Inflammatory macrophage treated with lipopolysaccharide for 4 hours (primary cell): Measurements from ENCODE around the gene DDIT4.
"Not testable (repeated sequence)": the region's sequence is repeated elsewhere in the genome, so short reads cannot be mapped to it uniquely, and the experiment has no call there.

Source experiments
- DNase-seq: peaks from one replicate; pipeline ENCODE4 v3.0.0-alpha.2; 2020

The DDIT4 gene

GRCh38 chr10:72268475-72269200 lies 5.1 kb upstream of the DDIT4 start:
- not testable (repeated sequence) for DNase-seq

- no peak for DNase-seq
These were observed 3.0 kb upstream of the DDIT4 start for GRCh38 chr10:72270607-72271281.

DNA sequence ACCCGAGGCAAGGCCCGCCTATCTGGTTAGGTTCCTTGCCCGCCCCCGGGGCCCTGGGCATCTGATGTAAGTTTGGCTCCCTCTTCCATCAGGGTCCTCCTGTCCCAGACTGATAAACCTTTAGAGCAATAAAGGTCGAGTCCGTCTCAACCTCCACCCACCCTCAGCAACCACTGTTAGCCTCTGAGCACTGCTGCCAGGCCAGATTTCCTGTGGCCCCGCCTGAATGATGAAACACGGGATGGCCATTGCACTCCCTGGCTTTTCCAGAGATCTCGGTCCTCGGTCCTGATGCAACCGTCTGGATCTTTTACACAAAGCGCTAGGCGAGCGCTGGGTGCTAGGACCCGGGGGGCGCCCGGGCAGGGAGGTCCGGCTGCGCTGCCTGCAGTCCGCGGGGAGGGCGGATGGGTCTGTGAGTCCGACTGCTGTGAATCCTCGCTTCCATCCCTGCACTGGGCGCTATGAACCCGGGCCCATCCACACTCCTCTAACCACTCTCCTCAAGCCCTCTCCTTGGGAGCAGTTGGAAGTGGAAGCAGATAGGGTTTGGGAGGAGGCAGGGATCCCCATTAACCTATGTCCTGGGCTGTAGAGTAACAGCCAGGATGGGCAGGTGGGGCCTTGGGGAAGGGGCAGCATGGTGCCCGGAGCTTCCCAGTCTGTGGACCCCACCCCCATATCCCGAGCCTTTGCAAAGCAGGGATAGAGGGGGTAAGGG lies 875 bp upstream of the DDIT4 start:
- peak; percentile 90 for DNase-seq

GRCh38 chr10:72274213-72274729 lies 547 bp downstream of the DDIT4 start:
- DNase-seq, result no peak

DNA sequence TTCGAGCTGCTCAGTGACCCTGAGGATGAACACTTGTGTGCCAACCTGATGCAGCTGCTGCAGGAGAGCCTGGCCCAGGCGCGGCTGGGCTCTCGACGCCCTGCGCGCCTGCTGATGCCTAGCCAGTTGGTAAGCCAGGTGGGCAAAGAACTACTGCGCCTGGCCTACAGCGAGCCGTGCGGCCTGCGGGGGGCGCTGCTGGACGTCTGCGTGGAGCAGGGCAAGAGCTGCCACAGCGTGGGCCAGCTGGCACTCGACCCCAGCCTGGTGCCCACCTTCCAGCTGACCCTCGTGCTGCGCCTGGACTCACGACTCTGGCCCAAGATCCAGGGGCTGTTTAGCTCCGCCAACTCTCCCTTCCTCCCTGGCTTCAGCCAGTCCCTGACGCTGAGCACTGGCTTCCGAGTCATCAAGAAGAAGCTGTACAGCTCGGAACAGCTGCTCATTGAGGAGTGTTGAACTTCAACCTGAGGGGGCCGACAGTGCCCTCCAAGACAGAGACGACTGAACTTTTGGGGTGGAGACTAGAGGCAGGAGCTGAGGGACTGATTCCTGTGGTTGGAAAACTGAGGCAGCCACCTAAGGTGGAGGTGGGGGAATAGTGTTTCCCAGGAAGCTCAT lies 1.1 kb downstream of the DDIT4 start:
- DNase-seq, result peak; percentile 47

GRCh38 chr10:72275351-72276012 lies 1.8 kb downstream of the DDIT4 start:
- no peak for DNase-seq

DNA sequence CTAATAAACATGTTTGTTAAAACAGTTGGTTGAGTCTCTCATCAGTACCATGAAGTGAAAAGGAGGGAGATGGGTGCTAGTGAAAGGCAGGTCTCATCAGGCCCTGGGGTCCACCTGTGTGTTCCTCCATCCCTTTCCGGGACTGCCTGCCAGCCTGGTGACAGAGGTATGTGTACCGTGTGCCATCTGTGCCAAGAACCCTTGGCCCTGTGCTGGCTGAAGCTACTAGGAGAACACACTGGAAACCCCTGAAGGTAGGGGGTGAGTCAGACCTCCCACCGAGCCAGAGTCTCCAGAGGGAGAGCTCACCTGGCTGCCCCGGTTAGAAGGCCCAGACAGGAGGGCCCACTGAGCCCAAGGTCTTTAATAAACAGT lies 2.3 kb downstream of the DDIT4 start:
- no peak for DNase-seq

GRCh38 chr10:72276421-72277339 lies 3.0 kb downstream of the DDIT4 start:
- DNase-seq, result peak; percentile 43

GRCh38 chr10:72277340-72277995 lies 3.7 kb downstream of the DDIT4 start:
- DNase-seq, result no peak

- DNase-seq, result no peak
These were observed 4.4 kb downstream of the DDIT4 start for GRCh38 chr10:72277996-72278667.

DNA sequence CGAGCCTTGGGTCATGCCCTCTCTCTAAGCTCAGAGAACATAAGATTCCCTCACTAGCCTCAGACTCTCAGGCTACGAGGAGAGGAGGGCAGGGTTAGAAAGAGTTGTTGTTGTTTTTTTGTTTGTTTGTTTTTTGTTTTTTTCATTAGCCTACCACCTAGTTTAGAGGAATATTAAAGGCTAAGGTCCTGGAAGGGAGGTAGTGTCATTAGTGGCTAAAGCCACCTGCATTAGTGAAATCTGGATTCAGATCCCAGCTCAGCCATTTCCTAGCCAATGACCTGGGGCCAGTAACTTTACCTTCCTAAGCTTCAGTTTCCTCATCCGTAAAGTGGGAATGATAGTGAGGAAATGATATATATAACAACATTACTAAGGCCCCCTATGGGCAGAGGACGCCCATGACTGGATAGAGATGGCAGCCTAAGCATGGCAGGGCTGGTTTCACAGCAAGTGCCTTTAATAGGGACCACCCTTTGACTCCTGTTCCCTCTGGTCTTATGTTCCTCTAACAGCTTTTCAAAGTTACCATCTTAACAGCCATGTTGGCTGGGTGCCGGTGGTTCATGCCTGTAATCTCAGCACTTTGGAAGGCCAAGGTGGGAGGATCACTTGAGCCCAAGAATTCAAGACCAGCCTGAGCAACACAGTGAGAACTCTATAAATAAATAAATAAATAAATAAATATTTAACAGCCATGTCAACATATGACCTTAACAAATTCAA lies 5.1 kb downstream of the DDIT4 start:
- no peak for DNase-seq

- not testable (repeated sequence) for DNase-seq
These were observed 5.9 kb downstream of the DDIT4 start for GRCh38 chr10:72279587-72279986.

DNA sequence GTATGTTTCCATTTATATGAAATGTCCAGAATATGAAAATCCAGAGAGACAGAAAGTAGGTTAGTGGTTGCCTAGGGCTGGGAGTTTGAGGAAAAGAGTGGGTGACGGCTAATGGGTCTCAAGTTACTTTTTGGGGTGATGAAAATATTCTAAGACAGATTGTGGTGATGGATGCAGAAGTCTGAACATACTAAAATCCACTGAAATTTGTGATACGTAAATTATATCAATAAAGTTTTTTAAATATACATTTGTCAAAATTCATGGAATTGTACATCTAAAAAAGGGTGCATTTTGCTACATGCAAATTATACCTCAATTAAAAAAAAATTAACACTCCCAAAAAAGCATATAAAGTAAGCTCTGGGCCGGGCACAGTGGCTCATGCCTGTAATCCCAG lies 9.4 kb downstream of the DDIT4 start:
- DNase-seq, result no peak

DNA sequence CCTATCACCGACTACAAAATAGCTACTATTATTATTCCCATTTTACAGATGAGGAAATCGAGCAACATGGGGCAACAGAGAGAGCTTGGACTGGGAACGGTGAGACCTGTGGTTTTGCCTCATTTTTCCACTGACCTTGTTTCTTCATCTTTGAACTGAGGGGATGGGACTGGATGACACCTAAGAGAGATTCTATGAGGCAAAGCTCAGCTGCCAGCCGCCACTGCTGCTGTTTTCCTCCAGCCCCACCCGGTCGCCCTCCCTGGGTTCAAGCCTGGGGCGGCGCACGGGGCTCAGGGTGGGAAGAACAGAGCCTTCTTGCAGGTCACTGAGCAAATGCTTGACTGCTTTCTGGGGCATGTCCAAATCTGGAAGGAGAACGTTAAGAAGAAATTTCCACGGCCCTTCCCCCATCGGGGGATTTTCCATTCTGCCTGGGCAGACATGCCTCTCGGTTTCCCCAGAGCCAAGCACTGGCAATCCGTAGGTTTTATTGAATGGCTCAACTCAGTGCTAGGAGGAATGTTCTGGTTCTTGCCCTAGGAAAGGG lies 12.3 kb downstream of the DDIT4 start:
- DNase-seq, result no peak

DNA sequence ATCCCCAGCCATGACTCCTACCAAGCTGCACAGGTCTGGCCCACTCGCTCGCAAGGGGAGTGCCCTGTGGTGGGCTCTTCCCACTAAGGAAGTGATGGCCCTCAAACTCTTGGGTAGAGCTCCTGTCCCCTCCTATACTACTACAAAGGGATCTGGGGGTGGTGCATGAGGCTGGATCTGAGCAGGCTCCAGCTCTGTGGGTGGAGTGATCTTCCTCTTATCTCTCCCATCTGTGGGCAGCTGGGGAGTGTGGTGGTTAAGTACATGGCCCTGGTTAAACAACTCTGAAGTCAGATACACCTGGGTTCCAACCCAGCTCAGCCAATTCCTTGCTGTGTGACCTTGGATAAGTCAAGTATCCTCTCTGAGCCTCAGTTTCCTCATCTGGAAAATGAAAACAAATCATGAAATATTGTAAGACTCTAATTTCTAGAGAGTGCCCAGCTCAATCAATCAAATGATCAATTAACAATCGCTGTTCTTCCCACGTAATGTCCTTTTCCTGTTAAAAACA lies 17.4 kb downstream of the DDIT4 start:
- peak; percentile 37 for DNase-seq

DNA sequence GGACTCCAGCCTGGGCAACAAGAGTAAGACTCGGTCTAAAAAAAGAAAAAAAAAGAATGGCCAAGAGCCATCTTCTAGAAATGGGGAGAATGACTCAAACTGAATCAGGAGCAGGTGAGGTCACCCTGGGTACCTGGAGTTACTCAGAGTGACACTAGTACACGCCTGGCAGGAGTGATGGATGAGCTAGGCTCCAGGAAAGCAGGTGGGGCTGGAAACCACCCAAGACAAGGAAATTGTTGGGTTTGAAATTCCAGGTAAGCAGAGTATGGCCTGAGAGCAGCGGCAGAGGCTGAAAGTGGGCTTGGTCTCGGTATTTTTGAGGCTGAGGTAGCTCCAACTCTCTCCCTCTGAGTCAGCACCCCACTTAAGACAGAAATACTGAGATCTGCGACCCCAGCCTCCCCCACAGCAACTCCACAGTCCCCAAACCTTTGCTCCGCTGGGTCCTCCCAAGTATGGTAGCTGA lies 18.5 kb downstream of the DDIT4 start:
- no peak for DNase-seq

GRCh38 chr10:72295330-72295910 lies 21.7 kb downstream of the DDIT4 start:
- DNase-seq, result no peak

- not testable (repeated sequence) for DNase-seq
These were observed 23.1 kb downstream of the DDIT4 start for GRCh38 chr10:72296829-72297280.
